Measurements from ENCODE around the gene AGER.

Gene AGER

DNA sequence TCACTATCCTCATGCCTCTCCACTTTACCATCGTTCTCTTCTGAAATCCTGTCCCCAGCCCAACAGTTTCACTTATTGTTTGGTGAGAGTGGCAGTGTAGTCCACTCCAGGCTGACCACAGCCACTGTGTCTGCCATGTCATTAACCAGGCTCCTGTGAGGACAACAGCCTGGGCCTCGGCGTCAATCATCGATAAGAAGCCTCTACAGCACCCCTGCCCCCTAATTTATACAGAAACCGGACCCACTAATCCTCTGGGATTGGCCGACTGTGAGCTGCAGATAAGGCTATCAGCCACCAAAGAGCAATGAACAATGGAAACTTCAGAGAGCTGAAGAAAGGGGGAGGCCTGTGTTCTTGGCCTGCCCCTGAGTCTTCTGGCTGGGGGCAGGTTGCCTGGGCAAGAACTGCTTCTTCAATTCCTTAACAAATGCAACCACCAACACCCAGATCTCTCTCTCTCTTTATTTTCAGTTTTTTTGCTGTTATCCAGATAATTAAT, 16.2 kb downstream of the AGER start:
- DNase-seq = no peak

DNA sequence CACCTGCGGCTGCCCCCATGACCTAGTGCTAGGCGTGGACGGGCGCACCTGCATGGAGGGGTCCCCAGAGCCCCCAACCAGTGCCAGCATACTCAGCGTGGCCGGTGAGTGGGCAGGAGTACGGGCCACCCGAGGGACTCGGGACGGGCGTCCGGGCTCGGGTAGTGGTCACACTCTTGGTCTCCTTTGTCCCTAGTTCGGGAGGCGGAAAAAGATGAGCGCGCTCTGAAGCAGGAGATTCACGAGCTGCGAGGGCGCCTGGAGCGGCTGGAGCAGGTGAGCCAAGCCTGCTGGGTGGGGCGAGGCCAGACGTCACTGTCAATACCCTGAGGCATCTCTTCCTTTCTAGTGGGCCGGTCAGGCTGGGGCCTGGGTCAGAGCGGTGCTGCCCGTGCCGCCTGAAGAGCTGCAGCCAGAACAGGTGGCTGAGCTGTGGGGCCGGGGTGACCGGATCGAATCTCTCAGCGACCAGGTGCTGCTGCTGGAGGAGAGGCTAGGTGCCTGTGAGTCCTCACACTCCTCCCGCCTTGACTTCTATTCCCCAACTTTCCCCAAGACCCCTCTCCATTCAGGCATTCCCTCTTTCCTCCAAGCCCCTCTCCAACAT, 16.8 kb downstream of the AGER start:
- no peak for DNase-seq

DNA sequence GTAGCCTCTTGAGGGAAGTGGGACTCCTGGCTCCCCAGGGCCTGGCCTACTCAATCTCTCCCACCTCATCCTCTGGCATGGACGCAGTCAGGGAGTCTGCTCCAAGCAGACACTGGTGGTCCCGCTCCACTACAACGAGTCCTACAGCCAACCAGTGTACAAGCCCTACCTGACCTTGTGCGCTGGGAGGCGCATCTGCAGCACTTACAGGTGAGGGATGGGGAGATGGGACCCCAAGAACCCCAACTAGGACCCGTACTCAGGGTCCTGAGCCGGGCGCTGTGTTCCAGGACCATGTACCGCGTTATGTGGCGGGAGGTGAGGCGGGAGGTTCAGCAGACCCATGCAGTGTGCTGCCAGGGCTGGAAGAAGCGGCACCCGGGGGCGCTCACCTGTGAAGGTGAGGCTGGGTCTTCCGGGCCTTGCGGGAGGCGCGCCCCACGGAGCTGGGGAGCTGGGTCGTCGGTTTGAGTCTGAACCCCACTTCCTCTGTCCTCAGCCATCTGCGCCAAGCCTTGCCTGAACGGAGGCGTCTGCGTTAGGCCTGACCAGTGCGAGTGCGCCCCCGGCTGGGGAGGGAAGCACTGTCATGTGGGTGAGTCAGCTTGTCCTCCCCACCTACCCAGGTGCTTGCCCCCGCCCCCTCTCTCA, 17.5 kb downstream of the AGER start:
- no peak for DNase-seq

DNA sequence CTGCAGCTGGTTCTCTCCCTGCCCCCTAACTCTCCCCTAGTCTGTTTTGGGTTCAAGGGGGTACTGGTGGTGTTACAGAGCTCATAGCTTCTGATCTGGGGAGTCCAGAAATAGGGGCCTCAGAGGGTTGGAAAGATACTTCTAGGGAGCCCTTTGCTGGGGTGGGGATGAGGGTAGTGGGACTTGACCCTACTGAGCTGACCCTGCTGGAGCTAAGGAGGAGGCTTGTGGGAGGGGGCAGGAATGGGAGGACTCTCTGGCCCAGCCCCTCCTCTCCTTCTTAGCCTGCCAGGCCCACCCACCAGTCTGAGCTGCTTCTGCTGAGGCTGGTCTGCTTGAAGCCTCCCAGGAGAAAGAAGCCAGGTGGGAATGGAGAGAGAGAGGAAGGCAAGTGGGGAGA, 19.8 kb downstream of the AGER start, which contains the start of gene EGFL8:
TSS of gene EGFL8 (plus strand) at position 301 of the 400 bp plus-strand sequence. CDS start 1,571 bp downstream, outside the sequence.
- DNase-seq = no peak

DNA sequence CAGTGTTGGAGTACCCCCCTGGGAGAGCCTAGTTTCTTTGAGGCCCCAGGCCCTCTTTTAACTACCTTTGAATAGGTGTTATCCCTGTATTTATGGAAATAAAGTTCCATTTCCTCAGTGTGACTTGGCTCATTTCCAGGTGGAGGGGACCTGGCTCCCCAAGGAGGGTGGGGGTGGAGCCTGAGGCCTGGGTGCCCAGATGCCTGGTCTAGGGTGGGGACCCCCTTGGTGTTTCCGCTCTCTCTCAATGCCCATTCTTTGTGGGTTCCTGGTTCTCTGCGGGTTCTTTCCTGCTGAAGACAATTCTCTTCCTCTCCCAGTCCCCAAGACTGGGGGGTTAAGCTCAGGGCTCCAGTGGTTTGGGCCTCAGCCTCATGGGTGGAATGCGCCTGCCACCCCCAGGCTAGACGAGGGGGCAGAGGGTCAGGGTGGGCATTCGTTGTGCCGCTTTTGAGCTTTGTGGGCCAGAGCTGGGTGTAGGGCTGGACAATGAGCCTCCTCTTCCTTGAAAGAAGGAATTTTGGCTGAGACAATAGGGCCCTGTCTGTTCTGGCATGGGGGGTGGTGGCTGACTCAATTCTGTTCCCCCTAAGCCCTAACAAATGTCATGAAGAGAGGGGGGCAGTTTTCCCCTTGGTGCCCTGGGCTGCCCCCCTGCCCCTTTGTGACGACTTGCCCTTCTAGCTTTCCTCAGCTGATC, 20.3 kb downstream of the AGER start:
- no peak for DNase-seq

DNA sequence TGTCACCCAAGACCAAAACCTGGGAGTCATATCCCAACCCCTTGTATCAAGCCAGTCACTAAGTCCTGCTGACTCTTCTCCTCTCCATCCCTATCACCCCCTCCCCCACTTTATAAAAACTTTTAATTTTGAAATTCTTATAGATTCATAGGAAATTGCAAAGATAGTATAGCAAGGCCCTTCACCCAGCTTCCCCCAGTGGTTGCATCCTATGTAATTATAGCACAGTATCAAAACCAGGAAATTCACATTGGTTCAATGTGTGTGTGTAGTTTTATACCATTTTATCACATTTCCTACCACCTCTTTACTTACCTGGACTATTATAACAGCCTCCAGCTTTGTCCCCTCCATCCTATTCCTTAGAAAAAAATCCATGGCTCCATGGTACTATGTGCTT, 26.0 kb downstream of the AGER start:
- DNase-seq = no peak

DNA sequence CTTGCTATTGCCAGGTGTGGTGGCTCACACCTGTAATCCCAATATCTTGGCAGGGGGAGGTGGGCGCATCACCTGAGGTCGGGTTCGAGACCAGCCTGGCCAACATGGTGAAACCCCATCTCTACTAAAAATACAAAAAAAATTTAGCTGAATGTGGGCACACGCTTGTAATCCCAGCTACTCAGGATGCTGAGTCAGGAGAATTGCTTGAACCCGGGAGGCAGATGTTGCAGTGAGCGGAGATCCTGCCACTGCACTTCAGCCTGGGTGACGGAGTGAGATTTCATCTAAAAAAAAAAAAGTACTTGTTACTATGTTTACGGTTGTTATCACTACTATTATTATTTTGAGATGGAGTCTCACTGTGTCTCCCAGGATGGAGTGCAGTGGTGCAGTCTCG, 27.2 kb downstream of the AGER start:
- no peak for DNase-seq

DNA sequence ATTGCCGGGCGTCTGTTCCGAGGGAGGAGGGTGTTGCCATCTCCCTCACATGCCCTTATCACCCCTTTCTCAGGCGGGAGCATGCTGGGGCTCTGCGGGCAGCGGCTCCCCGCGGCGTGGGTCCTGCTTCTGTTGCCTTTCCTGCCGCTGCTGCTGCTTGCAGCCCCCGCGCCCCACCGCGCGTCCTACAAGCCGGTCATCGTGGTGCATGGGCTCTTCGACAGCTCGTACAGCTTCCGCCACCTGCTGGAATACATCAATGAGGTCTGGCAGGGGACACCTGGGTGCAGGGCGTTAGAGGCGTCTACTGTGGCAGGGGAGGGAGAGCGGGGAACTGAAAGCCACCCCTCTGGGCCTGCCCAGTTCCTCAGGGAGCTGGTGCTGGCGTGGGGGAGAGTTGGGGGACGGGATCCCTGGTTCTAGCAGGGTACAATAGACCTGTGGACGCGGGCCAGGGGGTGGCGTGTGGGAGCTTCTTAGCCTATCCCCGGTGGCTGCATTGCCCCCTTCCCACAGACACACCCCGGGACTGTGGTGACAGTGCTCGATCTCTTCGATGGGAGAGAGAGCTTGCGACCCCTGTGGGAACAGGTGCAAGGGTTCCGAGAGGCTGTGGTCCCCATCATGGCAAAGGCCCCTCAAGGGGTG, 29.4 kb downstream of the AGER start:
- DNase-seq = peak; percentile 13 to 38 (median 22)

DNA sequence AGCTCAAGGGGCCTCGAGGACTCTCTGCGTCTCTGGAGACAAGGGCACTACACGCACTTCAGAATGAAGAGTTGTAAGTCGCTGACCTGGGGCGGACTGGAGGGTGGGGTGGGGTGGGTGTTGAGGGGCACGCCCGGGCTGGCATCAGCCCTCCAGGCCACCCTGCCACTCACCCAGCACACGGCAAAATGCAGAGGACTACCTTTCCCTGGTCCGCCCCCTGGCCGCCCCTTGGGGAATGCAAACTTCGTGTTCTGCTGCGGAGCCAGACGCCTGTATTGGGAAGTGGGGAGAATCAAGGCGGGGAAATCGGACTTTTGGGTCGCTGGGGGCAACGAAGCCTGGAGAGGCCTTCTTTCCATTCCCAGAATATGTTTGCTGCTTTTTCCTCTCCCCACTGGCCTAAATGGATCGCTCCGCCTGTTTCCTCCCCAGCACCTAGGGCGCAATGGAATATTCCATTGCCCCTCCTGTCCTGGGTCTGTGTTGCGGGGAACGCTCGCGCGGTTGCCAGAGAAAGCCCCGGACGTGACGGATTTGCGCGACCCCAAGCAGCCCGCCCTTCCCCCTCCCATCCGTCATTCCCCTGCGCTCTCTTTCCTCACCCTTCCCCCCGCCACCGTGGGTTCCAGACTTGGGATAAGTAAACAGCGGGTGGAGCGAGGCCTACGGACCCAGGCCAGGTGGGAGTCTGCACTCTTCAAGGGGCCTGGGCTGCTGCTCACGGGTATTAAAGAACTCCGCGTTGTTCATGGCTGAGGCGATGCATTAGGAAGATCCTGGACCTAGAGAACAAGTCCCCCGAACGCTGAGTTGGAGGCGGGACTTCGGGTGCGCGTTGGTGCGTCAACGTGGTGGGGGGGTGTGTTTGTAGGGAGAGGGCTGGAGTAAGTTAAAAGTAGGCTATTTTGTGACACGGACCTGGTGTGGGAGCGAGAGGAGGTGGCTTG, 30.2 kb downstream of the AGER start, which contains the start of gene PPT2:
TSS of gene PPT2 (plus strand) at position 578 of the 950 bp plus-strand sequence. CDS start 454 bp downstream, outside the sequence.
- DNase-seq = peak; percentile 27 to 56 (median 36)

DNA sequence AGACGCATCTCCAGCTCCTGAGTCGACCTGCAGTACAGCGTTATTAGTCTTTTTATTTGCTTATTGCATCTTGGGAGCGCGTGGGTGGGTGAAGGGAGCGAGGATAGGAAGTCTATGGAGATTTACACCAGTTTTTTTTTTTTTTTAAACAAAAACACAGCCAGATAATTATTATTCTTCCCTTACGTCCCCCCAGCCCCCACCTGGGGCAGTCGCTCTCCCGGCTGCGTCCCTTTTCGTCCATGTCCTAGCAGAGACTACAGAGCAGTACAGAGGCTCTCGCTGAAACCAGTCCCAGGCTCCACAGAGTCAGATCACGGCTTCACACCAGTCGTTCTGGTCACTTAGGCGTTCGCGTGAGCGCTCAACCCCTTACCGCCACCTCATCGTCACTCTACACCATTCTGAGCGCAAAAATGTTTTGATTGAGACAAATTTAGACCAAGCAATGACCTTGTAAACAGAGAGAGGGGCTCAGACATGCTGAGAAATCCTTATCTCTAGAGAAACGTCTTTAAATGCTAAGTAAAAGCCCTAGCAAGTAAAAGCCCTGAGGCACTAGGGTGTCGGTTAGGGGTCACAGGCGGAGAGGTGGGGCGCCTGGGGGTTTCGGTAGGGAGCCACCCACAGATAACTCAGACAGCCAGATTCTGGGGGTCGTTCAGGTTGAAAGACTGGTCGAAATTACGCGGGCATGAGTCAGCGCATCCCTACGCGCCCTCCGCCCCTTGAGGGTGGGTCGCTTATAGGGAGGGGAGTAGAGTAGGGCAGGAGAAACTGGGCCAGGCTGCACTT, 31.1 kb downstream of the AGER start:
- no peak for DNase-seq

DNA sequence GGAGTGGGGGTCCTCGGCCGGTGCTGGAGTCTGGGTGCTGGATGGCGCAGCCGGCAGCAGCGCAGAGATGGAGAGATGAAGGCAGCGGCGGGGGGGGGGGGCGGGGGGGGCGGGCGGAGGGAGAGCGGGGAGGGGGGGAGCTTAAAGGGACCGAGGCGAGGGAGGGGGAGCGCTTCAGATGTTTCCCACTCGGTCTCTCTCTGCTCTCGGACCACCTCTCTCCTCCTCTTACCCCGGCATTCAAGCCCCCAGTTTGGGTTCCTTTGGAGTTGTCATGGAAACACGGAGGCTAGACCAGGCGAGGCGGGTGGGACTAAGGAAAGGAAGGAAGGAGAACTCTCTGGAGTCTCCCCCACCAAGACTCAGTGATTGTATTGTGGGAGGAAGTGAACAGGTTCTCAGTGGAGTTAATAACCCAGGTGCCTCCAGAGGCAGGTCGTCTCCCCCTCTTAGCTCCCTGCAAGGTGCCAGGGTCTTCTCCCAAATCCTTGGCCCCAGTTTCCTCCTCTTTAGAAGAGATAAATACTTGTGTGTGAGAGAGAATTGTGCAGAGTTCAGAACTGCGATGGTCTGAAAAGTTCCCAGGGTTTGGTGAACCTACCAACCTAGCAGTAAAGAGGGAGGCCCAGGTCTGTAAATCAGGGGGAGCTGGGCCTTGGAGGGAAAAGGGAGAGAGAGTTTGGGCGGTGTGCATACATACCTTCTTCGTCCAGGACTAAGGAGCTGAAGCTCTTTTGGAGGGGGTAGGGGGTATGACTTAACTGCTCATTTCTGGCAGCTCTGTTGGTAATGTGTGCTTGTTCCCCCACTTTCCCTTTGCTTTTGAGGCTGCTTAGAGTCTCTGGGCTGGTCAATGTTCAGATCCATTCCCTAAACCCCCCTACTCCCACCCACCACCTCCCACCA, 31.9 kb downstream of the AGER start, which contains the start of gene PRRT1:
TSS of gene PRRT1 (minus strand) at position 77 of the 906 bp plus-strand sequence. CDS start 112 bp downstream, outside the sequence.
- no peak for DNase-seq

DNA sequence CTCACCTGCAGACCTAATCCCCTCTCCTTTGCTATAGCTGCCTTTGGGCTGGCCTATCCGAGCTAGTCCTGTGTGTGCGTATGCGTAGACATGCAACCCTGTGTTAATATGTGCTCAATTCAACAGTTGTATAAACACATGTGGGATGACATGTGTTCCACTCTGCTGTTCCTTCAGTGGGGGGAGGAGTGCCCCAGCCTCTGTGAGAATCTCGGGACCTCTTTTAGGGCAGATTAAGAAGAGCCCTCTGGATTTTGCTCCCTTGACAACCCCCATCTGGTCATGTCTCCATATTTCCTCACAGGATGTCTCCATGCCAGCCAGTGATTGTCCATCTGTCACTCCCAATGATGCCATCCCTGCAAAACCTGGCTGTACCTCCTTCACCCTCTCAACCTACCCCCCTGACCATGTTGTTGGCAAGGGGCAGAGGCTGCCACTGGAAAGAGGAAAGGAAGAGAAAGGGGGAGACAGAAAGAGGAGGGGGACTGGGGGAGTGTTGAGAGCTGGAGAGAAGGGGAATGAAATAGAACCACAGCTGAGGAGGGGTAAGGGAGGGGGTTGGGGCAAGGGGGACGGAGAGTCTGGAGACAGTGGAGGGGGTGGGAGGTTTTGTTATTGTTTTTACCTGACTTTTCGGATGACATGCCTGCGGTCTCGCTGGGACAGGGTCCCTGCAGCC, 32.7 kb downstream of the AGER start:
- no peak for DNase-seq

DNA sequence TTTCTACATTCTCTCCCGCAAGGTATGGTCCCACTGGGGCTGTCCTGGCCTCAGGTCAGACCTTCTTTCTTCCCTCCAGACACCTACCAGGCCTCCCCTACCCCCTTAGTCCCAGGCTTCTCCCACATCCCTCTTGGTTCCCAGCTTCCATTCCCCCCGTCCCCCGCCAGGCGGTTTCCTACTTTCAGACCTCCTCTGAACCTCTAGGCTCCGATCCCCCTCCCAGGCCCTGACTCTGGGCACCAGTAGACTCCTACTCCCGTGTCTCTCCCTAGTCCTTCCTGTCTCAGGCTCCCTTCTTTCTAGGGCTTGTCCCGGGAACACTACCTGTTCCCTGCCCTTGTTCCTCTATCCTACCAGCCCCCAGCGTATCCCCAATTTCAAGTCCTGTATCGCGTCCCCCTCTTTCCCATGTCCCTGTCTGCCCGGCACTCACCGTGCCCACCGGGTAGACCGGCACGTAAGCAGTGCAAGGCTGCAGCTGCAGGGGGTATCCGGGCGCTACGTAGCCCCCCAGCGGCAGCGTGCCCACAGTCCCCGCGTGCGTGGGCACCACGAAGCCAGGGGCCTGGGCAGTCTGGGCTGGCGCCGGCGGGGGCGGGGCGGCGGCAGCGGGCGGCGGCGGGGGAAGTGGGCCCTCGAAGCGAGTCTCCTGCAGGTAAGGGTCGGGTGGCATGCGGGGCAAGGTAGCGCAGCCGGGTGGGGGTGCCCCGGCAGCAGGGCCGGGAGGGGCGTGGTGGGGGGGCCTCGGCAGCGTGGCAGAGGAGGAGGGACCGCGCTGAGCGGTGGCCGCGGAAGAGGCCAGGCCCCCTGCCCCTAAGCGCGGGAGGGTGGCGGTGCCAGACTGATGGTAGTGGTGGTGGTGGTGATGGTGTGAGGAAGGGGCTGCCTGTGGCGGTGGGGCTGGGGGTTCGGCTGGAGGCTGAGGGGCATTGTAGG, 33.9 kb downstream of the AGER start:
- DNase-seq = no peak

DNA sequence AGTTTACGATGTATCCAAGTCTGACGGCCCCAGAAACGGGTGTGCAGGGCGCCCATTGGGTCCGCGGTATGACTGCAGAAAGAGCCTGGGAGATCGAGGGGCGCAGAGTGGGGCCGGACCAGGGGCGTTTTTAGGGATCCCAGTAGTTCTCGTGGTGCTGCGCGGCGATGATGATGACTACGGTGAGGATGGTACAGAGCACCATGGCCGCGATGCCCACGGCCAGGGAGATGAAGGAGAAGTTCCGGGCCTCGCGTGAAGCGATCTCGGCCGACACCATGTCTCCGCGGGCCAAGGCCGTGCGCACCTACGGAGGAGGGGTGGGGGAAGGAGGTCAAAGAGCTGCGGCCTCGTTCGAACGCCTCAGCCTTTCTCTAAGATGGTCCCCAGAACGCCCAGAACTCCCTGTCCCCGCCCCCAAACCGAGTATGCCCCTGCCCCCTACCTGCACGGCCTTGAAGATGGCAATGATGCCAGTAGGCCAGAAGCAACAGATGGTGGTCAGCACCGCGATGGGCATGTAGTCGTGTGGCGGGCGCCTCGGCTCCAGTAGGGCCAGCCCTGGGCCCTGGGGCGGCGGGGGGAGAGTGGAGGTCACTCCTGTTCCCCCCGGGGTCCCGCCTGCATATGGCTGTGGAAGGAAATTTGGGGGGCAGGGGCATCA, 34.8 kb downstream of the AGER start:
- DNase-seq = no peak

DNA sequence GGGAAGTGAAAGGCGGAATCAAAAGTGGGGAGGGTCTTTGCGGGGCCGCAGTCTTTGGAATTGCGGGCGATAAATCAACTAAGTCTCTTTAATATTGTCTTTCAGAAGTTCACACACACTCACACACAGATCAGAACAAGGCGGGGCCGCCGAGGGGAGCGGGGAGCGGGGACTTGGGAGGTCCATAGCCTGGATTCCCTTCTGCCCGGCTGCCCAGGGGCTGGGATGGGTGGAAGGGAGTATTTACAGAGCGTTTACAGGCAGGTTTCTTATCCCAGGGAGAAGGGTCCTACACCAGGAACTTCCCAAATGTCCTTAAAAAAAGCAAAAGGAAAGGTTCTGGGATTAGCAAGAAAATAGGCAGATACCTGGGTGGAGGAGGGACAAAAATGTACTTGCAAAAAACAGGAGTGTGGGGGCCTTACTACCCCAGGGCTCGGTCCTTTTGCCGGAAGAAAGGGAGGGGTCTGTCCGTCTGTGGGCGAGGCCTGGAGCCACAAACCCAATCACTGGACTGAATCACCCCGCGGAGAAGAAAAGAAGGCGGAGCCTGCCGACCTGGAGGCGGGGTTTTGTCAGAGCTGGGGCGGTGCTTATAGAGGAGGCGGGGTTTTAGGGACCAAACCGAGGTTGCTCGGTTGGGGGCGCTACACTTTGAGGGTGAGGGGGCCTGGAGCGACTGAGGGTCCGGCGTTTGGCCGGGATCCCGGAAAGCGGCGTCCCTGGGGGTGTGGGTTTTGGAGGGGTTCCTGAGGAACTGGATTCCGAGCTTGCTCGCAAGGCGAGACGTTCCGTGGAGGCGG, 35.6 kb downstream of the AGER start:
- DNase-seq = peak; percentile 37 to 57 (median 40)

DNA sequence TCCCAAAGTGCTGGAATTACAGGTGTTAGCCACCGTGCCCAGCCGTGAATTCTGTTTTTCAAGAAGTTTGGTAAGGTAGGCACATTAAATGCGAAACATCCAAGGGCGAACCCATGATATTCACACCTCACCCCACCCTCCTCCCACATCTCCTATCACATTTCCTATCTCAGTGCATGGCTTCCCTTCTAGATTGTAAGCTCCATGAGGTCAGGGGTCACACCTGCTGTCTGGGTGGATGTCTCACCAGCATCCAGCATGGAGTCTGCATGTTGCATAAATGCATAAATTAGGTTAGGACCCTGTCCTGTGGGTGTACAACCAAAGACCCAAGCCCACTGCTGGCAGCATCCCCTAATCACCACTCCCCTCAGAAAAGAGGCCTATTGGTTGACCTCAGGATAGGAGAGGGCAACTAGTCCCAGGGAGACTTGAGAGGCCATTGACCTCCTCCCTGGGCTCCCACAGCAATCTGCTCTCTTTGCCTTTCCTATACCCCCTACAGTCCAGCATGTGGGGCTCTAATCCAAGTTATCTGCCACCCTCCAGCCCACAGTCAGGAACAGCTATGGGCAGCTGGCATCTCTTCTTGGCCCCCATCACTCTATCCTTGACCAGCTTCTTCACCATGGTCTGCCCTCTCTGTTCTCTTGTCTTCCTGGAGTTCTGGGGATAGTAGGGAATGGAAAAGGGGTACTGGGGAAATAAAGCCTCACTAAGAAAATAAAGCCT, 36.5 kb downstream of the AGER start:
- no peak for DNase-seq
